Spinal cord (tissue), 10 donors: Measurements from ENCODE around the gene SLC22A3. TPM values are rescaled to one million over a fixed set of nuclear protein-coding genes. Genes with fewer than 3 reads are reported as not detected.

ENCODE experiments used
- DNase-seq, 6 donors: peaks; one replicate each; pipeline versions ENCODE4 v3.0.0 to v3.0.0-alpha.2; 2013 to 2015; ENCODE audit warnings: low spot score in 6 of 6, low read depth in 4 of 6
- H3K27ac ChIP-seq: one replicate; pipeline ENCODE4 v1.5.1; 2013; ENCODE audit warnings: low read depth, low read length, control low read depth
- H3K27me3 ChIP-seq: one replicate; pipeline ENCODE4 v1.6.1; 2013; ENCODE audit warnings: low read length; ENCODE audit not compliant: control insufficient read depth, insufficient read depth
- H3K36me3 ChIP-seq: one replicate; pipeline ENCODE4 v1.6.1; 2013; ENCODE audit warnings: low read length; ENCODE audit not compliant: control insufficient read depth, insufficient read depth
- H3K4me1 ChIP-seq: one replicate; pipeline ENCODE4 v1.6.1; 2013; ENCODE audit warnings: low read length; ENCODE audit not compliant: control insufficient read depth, insufficient read depth
- H3K4me3 ChIP-seq: one replicate; pipeline ENCODE4 v1.5.1; 2013; ENCODE audit warnings: low read depth, low read length, control low read depth
- H3K9me3 ChIP-seq: one replicate; pipeline ENCODE4 v1.6.1; 2013; ENCODE audit warnings: low read length; ENCODE audit not compliant: control insufficient read depth, insufficient read depth
- WGBS: methylation state at CpG from one replicate; pipeline ENCODE4 v1.1.5; 2013; ENCODE audit warnings: missing lambda C conversion rate; ENCODE audit not compliant: insufficient coverage; 5-methylcytosine and 5-hydroxymethylcytosine counted together
- polyA plus RNA-seq, 2 donors: library from polyadenylated mRNA; unstranded; fragments of 120-200 nt; gene quantifications; one replicate each; pipeline ENCODE4 v1.2.1, GENCODE V29; 2013; ENCODE audit not compliant: insufficient read length in 2 of 2
- total RNA-seq, 2 donors: library from RNA; depleted of rRNA in 1 of 2; stranded (reverse); fragments of 120-200 nt in 1 of 2; fragments of >200 nt in 1 of 2; gene quantifications; one replicate each; pipeline versions ENCODE4 v1.2.3 to v1.2.4, GENCODE V29; 2013 to 2014
- donor health status: healthy.

Gene SLC22A3
- total and polyA plus RNA-seq, 4 donors = 8.0 to 49.4 (median 16.7) TPM

DNA sequence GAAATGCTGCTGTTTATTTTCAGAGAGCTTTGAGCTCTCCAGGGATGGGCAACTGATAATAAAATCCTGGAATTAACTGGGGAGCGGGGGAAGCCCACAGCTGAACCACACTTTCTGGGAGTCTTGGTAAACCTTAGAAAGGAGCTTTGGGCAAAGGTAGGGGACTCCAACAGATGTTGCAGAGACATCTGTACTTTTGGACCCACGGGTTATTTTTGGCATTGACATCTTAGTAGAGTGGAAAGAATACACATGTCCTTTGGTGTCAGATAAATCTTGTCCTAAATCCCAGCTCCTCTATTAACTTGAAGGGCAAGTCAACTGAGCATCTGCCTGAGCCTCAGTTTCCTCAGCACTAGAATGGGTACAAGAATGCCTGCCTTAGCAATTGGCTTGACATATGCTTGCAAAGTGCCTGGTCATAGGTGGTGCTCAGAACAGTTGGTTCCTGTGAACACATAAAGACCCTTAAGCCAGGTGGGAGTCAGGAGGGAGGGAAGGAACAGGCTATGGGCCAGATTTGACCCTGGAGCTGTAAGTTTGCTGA, 5.8 kb downstream of the SLC22A3 start:
- WGBS = 90% methylated on average over 1 of the region's 2 CpGs
- Histone ChIP-seq H3K4me3 (no peak overlapping the region), H3K27me3 (peaks cover 19% of the 10 kb centered on the region), H3K4me1 (peaks cover 13% of the 10 kb centered on the region), H3K27ac (no peak overlapping the region), H3K36me3 (no peaks in the 10 kb centered on the region), H3K9me3 (no peaks in the 10 kb centered on the region)
- DNase-seq = no peak

DNA sequence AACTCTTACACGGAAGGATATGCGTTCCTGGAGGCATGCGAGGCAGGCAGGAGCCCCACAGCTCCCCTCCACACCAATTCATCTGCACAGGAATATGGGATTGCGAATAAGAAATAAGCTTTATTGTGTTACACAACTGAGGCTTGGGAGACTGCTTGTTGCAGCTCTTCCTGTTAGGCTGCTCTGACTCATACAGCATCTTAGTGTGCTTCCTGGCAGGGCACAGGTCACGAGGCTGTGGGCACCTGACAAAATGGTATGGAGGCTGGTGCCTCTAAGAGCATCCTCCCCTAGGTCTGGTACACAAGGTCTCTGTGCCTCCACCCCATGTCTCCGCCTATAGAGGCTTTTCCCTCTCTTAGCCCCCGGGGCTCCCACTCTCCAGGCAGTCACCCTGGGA, 6.8 kb downstream of the SLC22A3 start:
- Histone ChIP-seq H3K27ac (no peak overlapping the region), H3K9me3 (no peaks in the 10 kb centered on the region), H3K36me3 (no peaks in the 10 kb centered on the region), H3K27me3 (peaks cover 11% of the 10 kb centered on the region), H3K4me1 (peaks cover 11% of the 10 kb centered on the region), H3K4me3 (no peak overlapping the region)
- no peak for DNase-seq
- 98% methylated on average over 3 of the region's 7 CpGs for WGBS

DNA sequence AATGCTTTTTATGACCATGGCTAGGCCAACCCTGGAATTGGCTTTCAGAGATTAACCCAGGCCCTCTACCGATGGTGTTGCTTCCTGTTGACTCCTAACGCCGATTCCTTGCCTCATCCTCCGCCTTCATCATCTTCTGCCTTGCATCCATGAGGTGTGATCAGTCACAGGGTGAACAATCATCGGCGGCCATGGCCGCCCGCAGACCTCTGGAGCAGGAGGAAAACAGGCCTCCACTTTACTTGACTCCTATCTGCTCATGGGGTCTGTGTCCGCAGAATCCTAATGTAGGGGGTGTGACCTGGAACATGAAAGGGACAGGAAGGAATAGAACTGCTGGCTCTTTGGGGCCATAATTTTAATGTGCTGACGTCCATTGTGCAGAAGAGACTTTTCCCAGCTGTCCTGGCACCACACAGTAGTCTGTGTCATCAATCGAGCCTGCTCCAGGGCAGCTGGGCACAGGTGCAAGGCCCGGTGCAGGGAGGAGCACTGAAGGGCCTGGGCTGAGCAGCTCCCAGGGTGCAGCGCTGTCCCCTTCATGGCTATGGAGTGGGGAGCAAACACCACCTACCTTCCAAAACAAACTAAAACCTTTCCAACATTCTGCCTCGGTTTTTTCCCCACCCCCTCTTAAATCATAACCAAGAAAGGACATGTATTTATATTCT, 8.0 kb downstream of the SLC22A3 start:
- WGBS = 65% methylated on average over 7 of the region's 14 CpGs

DNA sequence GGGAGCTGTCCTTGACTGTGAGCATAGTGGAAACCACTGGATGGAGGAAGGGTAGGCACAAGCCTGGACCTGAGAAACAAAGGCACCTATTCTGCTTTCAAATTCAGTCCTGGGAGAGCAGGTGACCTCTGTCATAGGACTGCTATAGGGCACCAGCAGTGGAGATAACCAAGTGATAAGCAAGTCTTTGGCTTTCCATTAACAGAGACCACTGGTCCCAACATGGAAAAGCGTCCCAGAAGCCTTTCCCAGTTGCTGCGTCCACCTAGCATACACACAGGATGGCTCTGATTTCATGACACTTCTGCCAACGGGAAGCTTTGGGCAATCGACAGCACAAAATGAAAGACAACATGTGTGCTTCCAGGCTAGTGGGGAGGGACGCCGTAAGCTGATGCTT, 8.9 kb downstream of the SLC22A3 start:
- peaks cover 7% of the 10 kb centered on the region for H3K4me1 ChIP-seq
- no peaks in the 10 kb centered on the region for H3K9me3 ChIP-seq
- H3K27ac ChIP-seq = no peak overlapping the region
- H3K27me3 ChIP-seq = peaks cover 3% of the 10 kb centered on the region
- H3K4me3 ChIP-seq = no peak overlapping the region
- no peak for DNase-seq
- H3K36me3 ChIP-seq = no peaks in the 10 kb centered on the region
- WGBS = 83% methylated on average over 6 of the region's 6 CpGs

More for the DNA sequence above, 8.0 kb downstream of the SLC22A3 start:
- H3K27me3 ChIP-seq = peaks cover 3% of the 10 kb centered on the region
- peaks cover 7% of the 10 kb centered on the region for H3K4me1 ChIP-seq
- no peaks in the 10 kb centered on the region for H3K9me3 ChIP-seq
- no peak overlapping the region for H3K4me3 ChIP-seq
- H3K36me3 ChIP-seq = no peaks in the 10 kb centered on the region
- no peak overlapping the region for H3K27ac ChIP-seq
- DNase-seq = no peak

DNA sequence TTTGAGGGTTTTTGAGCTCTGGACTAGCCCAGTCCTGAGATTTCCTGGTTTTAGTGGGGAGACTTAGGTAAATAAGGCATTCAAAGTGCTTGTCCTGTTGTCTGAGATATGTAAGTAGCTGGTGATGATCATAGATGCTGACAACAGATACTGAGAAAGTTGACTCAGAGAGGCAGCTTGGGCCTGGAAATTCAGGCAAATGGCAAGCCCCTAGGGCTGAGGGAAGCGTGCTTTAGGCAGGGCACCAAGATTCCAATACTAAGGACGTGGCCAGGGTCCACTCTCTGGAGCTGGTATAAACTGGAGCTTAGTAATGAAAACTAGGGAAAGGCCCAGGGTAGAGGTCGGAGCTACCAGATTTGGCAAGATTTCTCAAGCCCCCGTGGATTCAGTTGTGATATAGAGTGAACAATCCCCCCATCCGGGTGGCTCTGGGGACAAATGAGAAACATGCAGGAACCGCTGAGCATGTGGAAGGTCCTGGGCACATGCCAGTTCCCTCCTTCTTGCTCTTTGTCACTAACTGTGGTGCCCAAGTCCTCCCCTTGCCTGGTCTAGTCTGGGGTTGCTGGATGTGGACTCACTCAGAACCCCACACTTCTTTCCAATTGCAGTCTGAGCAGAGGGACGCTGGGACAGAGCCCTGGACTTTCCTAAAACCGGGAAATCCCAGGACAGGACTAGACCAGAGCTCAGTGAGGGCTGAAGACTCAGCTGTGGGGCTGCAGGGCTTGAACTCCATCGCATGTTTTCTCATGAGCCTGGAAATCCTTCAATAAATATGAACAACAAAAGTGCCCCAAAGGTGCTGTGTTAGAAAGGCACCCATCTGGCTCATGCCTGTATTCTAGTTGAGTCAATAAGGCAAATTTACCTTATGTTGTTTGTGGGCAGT, 10.3 kb downstream of the SLC22A3 start:
- DNase-seq = no peak
- H3K27ac ChIP-seq = no peak overlapping the region
- H3K9me3 ChIP-seq = no peaks in the 10 kb centered on the region
- H3K4me1 ChIP-seq = peaks cover 11% of the 10 kb centered on the region
- peaks cover 3% of the 10 kb centered on the region for H3K27me3 ChIP-seq
- 80% methylated on average over 9 of the region's 9 CpGs for WGBS
- peaks cover 3% of the 10 kb centered on the region for H3K36me3 ChIP-seq
- H3K4me3 ChIP-seq = no peak overlapping the region

DNA sequence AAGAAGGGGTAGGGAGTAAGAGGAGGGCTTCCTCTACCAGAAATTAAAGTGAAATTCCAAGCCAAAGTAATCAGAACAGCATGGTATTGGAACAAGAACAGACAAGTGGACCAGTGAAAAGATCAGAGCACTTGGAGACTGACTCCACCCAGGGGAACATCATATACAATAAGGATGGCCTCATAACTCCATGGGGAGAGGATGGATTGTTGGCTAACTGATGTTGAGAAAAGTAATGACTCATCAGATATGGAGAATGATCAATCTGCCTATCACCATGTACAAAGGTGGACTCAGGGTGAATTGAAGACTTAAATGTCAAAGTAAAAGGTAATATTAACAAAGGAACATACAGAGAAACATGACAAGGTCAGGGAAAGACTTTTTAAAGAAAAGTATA, 12.8 kb downstream of the SLC22A3 start:
- Histone ChIP-seq H3K9me3 (no peaks in the 10 kb centered on the region), H3K27ac (no peak overlapping the region), H3K36me3 (peaks cover 3% of the 10 kb centered on the region), H3K27me3 (no peaks in the 10 kb centered on the region), H3K4me1 (peaks cover 8% of the 10 kb centered on the region), H3K4me3 (no peak overlapping the region)
- no peak for DNase-seq

DNA sequence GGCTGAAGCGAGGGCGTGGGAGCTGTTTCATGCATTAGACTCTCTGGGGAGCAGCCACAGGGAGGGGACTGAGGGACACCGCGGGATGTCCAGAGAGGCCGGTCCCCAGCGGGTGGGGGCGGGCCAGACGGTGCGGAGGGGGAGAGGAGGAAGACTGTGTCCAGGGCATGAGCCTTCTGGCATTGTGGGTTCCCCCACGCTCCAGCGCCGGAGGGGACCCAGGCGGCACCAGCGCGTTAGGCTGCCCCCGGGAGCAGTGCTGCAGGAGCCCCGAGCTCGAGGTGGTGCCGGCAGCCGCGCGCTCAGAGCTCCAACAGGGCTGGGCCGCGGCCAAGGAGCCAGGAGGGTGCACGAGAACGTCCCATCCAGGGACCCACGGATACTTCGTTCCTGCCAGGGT, 14.4 kb downstream of the SLC22A3 start:
- H3K27me3 ChIP-seq = no peaks in the 10 kb centered on the region
- H3K9me3 ChIP-seq = no peaks in the 10 kb centered on the region
- H3K36me3 ChIP-seq = peaks cover 3% of the 10 kb centered on the region
- H3K27ac ChIP-seq = no peak overlapping the region
- no peak for DNase-seq
- WGBS = 83% methylated on average over 28 of the region's 28 CpGs
- H3K4me3 ChIP-seq = no peak overlapping the region
- H3K4me1 ChIP-seq = peaks cover 4% of the 10 kb centered on the region

DNA sequence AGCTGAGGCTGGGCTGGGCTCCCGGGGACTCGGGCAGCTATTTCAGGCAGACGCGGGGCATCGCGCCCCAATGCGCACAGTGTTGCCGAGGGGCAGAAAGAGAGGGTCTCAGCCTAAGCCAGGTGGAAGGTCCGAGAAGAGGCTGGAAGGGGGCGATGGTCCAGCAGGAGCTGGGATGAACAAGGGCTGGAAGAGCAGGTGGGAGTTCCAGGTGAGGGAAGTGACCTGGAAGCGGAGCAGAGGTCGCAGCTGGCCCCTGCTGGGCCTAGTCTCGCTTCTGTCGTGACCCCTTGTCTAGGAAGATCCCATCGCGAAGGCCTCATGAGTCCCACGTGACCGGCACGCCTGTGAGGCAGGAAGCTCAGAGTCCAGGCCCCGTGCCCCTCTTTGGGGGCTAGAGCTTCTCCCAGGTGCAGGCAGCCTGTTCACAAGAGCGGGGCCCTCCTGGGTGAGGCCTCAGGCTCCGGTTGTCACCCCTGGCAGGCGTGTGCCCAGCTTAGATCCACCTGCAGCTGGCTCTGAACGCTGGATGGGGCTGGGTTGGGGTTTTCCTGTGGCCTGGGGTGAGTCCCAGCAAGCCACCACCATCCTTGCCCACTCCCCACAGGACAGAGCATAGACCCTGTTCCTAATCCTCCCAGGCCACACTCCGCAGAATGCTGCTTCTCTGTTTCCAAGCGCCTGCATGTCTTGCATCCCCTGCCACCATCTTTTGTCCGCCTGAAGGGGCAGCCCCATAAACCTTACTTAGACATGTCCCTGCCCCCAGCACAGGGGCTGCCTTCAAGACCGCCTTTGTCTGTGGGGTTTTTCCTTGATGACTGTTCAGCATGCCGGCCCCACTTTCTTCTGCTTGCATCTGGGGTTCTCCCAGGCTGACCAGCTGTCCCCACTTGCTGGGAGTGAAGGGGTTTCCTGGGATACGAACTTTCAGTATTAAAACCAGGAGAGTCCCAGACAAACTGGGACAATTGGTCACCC, 15.1 kb downstream of the SLC22A3 start:
- Histone ChIP-seq H3K36me3 (peaks cover 3% of the 10 kb centered on the region), H3K9me3 (no peaks in the 10 kb centered on the region), H3K27ac (no peak overlapping the region), H3K4me1 (peaks cover 4% of the 10 kb centered on the region), H3K4me3 (no peak overlapping the region), H3K27me3 (no peaks in the 10 kb centered on the region)
- DNase-seq = no peak
- 89% methylated on average over 25 of the region's 30 CpGs for WGBS

DNA sequence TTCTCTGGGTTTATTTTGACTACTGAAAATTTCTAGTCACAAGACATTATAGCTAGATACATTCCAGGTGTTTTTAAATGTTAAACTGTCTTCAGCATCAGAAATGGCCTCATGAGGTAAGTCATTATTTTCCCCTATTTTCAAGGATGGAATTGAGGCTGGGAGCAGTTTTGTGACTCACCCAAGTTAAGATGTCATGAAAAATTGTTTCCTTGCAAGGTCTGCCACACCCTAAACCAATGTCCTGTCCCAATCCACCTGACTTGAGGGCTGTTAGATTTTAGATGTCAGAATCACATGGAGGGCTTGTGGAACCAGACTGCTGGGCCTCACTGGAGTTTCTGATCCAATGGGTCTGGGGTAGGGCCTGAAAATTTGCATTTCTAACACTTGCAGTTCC, 16.9 kb downstream of the SLC22A3 start:
- no peaks in the 10 kb centered on the region for H3K27me3 ChIP-seq
- no peak for DNase-seq
- peaks cover 3% of the 10 kb centered on the region for H3K36me3 ChIP-seq
- no peak overlapping the region for H3K27ac ChIP-seq
- no peak overlapping the region for H3K4me3 ChIP-seq
- no peaks in the 10 kb centered on the region for H3K9me3 ChIP-seq
- H3K4me1 ChIP-seq = peaks cover 4% of the 10 kb centered on the region
